Measurements from ENCODE around the gene MALT1.

Gene MALT1

DNA sequence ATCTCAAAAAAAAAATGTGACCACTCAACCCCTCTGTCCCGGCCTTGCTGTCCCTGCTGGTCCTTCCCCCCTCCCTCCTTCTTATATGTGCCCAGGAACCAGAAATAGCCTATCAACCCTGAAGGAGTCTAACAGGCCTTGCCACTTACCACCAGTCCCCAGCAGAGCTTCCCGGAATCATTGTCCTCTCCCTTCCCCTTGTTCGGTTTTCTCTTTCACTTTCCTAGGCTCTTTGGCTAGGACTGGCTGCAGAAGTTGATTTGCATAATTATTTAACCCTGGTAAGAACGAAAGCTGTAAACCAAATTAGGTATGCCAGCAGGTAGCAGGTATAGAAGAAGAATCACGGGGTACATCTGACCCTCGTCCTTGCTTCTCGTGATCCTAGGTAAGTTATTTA is 120.8 kb downstream of the MALT1 start:
- in situ Hi-C loops (cut with HindIII; ENCODE audit: low sequenced_read_pairs), result no loop called here

GRCh38 chr18:58793361-58793760 is 122.1 kb downstream of the MALT1 start:
- in situ Hi-C loops (cut with HindIII; ENCODE audit: low sequenced_read_pairs), result no loop called here

DNA sequence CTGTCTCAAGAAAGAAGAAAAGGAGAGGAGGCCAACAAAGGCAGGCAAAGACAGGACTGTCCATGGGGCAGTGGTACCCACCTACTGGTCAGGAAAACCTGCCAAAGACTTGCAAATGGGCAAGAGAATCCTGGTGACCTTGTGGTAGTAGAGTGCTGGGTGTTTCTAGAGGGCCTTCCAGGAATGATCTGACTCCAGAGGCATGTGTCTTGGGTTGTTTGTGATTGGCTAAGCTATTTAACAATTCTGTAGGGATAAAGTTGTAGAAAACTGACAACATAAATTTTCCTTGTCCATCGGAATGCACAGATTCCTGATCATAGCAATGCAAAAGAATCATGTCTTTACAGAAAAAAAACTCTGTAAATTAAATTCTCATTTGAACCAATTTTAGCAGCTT is 125.0 kb downstream of the MALT1 start:
- in situ Hi-C loops (cut with HindIII; ENCODE audit: low sequenced_read_pairs), result loop anchor here (5.0 kb wide), 1 partner anchor 101 kb away; no protein-coding TSS in a partner anchor

DNA sequence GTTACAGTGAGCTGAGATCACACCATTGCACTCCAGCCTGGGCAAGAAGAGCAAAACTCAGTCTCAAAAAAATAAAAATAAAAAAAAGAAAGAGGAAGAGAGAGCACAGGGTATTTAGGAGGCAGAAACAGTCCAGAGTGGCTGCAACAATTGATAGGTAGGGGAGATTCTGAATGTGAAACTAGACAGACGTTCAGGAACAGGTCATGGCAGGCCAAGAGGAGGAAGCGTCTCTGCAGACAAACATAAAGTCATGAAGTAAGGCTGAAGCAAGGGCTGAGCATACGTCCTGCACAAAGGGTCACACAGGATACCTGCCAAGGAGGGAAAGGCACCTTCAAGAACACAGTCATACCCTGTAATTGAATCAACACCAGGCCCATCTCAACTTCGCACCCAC is 129.3 kb downstream of the MALT1 start:
- in situ Hi-C loops (cut with HindIII; ENCODE audit: low sequenced_read_pairs), result no loop called here

DNA sequence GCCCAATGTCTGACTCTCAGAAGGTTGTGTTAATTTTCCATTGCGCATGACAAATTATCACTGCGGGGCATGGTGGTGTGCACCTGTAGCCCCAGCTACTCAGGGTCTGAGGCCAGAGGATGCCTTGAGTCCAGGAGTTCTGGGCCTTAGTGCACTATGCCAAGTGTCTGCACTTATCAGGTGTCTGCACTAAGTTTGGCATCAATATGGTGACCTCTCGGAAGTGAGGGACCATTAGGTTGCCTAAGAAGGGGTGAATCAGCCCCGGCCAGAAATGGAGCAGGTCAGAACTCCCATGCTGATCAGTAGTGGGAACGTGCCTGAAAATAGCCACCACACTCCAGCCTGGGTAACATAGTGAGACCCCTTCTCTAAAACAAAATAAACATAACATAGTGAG is 131.7 kb downstream of the MALT1 start:
- in situ Hi-C loops (cut with HindIII; ENCODE audit: low sequenced_read_pairs), result no loop called here

DNA sequence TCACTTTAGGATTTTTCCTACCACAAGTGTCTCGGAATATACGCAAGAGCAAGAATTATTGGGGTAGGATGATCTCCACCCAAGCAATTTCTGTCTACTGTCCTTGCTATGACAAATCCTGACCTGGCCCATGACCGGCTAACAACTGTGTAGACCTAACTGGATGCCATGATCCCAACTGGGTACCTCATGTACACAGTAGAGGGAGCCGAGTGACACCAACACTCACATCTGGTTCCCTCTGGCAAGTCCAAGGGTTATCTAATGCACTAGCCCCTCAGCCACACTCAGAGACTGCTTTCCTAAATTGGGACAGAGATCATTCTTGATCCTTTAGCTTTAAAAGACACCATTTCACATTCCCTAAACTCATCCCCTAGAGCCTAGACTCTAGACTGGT is 132.7 kb downstream of the MALT1 start:
- in situ Hi-C loops (cut with HindIII; ENCODE audit: low sequenced_read_pairs), result no loop called here
